Dedifferentiated amniotic fluid mesenchymal stem cell (primary cell): Measurements from ENCODE around the gene LAP3.
"Not testable (repeated sequence)": the region's sequence is repeated elsewhere in the genome, so short reads cannot be mapped to it uniquely, and the experiment has no call there.

Experiments used
- DNase-seq: peaks from one replicate; pipeline ENCODE4 v3.0.0-alpha.2; 2016; ENCODE audit errors: extremely low spot score

Gene LAP3

GRCh38 chr4:17561195-17561909 lies 15.6 kb upstream of the LAP3 start:
- peak; percentile 79 for DNase-seq

- DNase-seq = no peak
These were observed 14.8 kb upstream of the LAP3 start for GRCh38 chr4:17562157-17562556.

GRCh38 chr4:17565846-17566245 lies 11.2 kb upstream of the LAP3 start:
- no peak for DNase-seq

GRCh38 chr4:17567271-17567670 lies 9.7 kb upstream of the LAP3 start:
- no peak for DNase-seq

- no peak for DNase-seq
These were observed 2.8 kb upstream of the LAP3 start for GRCh38 chr4:17574206-17574605.

GRCh38 chr4:17575177-17575576 lies 1.8 kb upstream of the LAP3 start:
- DNase-seq = not testable (repeated sequence)

- DNase-seq = no peak
These were observed 875 bp downstream of the LAP3 start for GRCh38 chr4:17577665-17578481.

- no peak for DNase-seq
These were observed 1.5 kb downstream of the LAP3 start for GRCh38 chr4:17578482-17578891.

GRCh38 chr4:17580969-17581368 lies 4.0 kb downstream of the LAP3 start:
- DNase-seq = no peak

GRCh38 chr4:17583276-17583675 lies 6.3 kb downstream of the LAP3 start:
- no peak for DNase-seq

GRCh38 chr4:17583941-17584340 lies 6.9 kb downstream of the LAP3 start:
- no peak for DNase-seq

- DNase-seq = no peak
These were observed 7.7 kb downstream of the LAP3 start for GRCh38 chr4:17584521-17585213.

- DNase-seq = no peak
These were observed 10.3 kb downstream of the LAP3 start for GRCh38 chr4:17587094-17587822.

- no peak for DNase-seq
These were observed 12.4 kb downstream of the LAP3 start for GRCh38 chr4:17589355-17589754.

- no peak for DNase-seq
These were observed 18.5 kb downstream of the LAP3 start for GRCh38 chr4:17595471-17596005.

GRCh38 chr4:17597517-17597916 lies 20.5 kb downstream of the LAP3 start:
- no peak for DNase-seq

- no peak for DNase-seq
These were observed 22.8 kb downstream of the LAP3 start for GRCh38 chr4:17599826-17600225.

- DNase-seq = no peak
These were observed 28.2 kb downstream of the LAP3 start for GRCh38 chr4:17605236-17605635.

GRCh38 chr4:17613761-17614415 lies 36.9 kb downstream of the LAP3 start:
- DNase-seq = peak; percentile 75

GRCh38 chr4:17614416-17615299 lies 37.7 kb downstream of the LAP3 start, which contains the start of gene MED28:
MED28 (plus strand) TSS chr4:17614641; CDS start chr4:17614655, 14 bp downstream.
- peak; percentile 97 for DNase-seq
